Measurements from ENCODE around the gene UBTF.

The UBTF gene

GRCh38 chr17:44212507-44213402 lies 6.7 kb downstream of the UBTF start:
- DNase-seq: no peak

- no peak for DNase-seq
Measured at GRCh38 chr17:44211281-44212265, 7.9 kb downstream of the UBTF start.

GRCh38 chr17:44210342-44211192 lies 8.9 kb downstream of the UBTF start:
- DNase-seq: no peak

GRCh38 chr17:44209786-44210341 lies 9.6 kb downstream of the UBTF start:
- DNase-seq: no peak

GRCh38 chr17:44207743-44208142 lies 11.7 kb downstream of the UBTF start:
- DNase-seq: no peak

GRCh38 chr17:44207319-44207718 lies 12.2 kb downstream of the UBTF start:
- DNase-seq: no peak

- no peak for DNase-seq
Measured at GRCh38 chr17:44206825-44207155, 12.7 kb downstream of the UBTF start.

- DNase-seq: no peak
Measured at GRCh38 chr17:44205962-44206824, 13.3 kb downstream of the UBTF start.

- no peak for DNase-seq
Measured at GRCh38 chr17:44204441-44204882, 15.0 kb downstream of the UBTF start.

GRCh38 chr17:44203731-44204440 lies 15.6 kb downstream of the UBTF start:
- peak; percentile 33 for DNase-seq

- DNase-seq: no peak
Measured at GRCh38 chr17:44202756-44203155, 16.7 kb downstream of the UBTF start.

GRCh38 chr17:44200478-44201155 lies 18.9 kb downstream of the UBTF start:
- no peak for DNase-seq

- DNase-seq: peak; percentile 98
Measured at GRCh38 chr17:44199553-44200477, 19.7 kb downstream of the UBTF start, which contains the start of gene ATXN7L3. TSS of gene ATXN7L3 (minus strand) at chr17:44199884. CDS start at chr17:44198070, 1,814 bp downstream.

- DNase-seq: peak; percentile 57
Measured at GRCh38 chr17:44198721-44199552, 20.5 kb downstream of the UBTF start.

GRCh38 chr17:44197980-44198720 lies 21.3 kb downstream of the UBTF start:
- DNase-seq: no peak

- DNase-seq: no peak
Measured at GRCh38 chr17:44197107-44197506, 22.4 kb downstream of the UBTF start.

Data from NCI-H774 (cell line).